ENCODE data around the gene SPRR2E.
"Not testable (repeated sequence)": the region's sequence is repeated elsewhere in the genome, so short reads cannot be mapped to it uniquely, and the experiment has no call there.

Gene SPRR2E

GRCh38 chr1:153127296-153127695, 33.0 kb upstream of the SPRR2E start:
- CTCF ChIA-PET, result interaction anchor here (0.6 kb wide), 1 partner anchor 44 kb away, joined by 3 read pairs; no protein-coding TSS in a partner anchor
- DNase-seq (ENCODE audit: extremely low spot score), result no peak
- POLR2A ChIA-PET, result no interaction called here
- TF ChIP-seq PKNOX1 (IDR thresholded peaks at IDR 0.05), result no peak
- no peak for TF ChIP-seq FOXM1 (IDR thresholded peaks at IDR 0.05; ENCODE audit: borderline replicate concordance)
- TF ChIP-seq BHLHE40 (IDR thresholded peaks at IDR 0.05; ENCODE audit: borderline replicate concordance), result no peak
- TF ChIP-seq SP1 (IDR thresholded peaks at IDR 0.05), result no peak
- no peak for TF ChIP-seq ELF4 (IDR thresholded peaks at IDR 0.05)
- no peak for TF ChIP-seq FOXK2 (IDR thresholded peaks at IDR 0.05)
- TF ChIP-seq NFRKB (IDR thresholded peaks at IDR 0.05), result no peak
- no peak for TF ChIP-seq CTBP1 (IDR thresholded peaks at IDR 0.05; ENCODE audit: borderline replicate concordance)
- TF ChIP-seq HDGF (IDR thresholded peaks at IDR 0.05; ENCODE audit: borderline replicate concordance), result no peak
- no peak for TF ChIP-seq FOXA1 (IDR thresholded peaks at IDR 0.05)
- TF ChIP-seq TARDBP (IDR thresholded peaks at IDR 0.05), result no peak
- no peak for TF ChIP-seq ARNT (IDR thresholded peaks at IDR 0.05)

- CTCF ChIA-PET, result no interaction called here
- POLR2A ChIA-PET, result no interaction called here
- DNase-seq (ENCODE audit: extremely low spot score), result no peak
- TF ChIP-seq CTBP1 (IDR thresholded peaks at IDR 0.05; ENCODE audit: borderline replicate concordance) (no peak), PKNOX1 (IDR thresholded peaks at IDR 0.05) (no peak), LEF1 (IDR thresholded peaks at IDR 0.05; ENCODE audit: borderline replicate concordance) (no peak), NFRKB (IDR thresholded peaks at IDR 0.05) (no peak), L3MBTL2 (conservative IDR thresholded peaks at IDR 0.05) (no peak), SP1 (IDR thresholded peaks at IDR 0.05) (no peak), ZNF384 (IDR thresholded peaks at IDR 0.05) (no peak), SUZ12 (IDR thresholded peaks at IDR 0.05) (no peak)
These were observed 31.2 kb upstream of the SPRR2E start for GRCh38 chr1:153125536-153125935.

GRCh38 chr1:153123793-153124192, 29.5 kb upstream of the SPRR2E start:
- DNase-seq (ENCODE audit: extremely low spot score); POLR2A ChIA-PET; CTCF ChIA-PET: not testable (repeated sequence)

- peak; percentile 57 for DNase-seq (ENCODE audit: extremely low spot score)
- CTCF ChIA-PET, result no interaction called here
- TF ChIP-seq L3MBTL2 (conservative IDR thresholded peaks at IDR 0.05) (no peak), FOXK2 (IDR thresholded peaks at IDR 0.05) (no peak), ELF4 (IDR thresholded peaks at IDR 0.05) (no peak), FOXM1 (IDR thresholded peaks at IDR 0.05; ENCODE audit: borderline replicate concordance) (no peak), HDGF (IDR thresholded peaks at IDR 0.05; ENCODE audit: borderline replicate concordance) (no peak), ARNT (IDR thresholded peaks at IDR 0.05) (no peak), ZNF384 (IDR thresholded peaks at IDR 0.05) (no peak), BHLHE40 (IDR thresholded peaks at IDR 0.05; ENCODE audit: borderline replicate concordance) (no peak), CTBP1 (IDR thresholded peaks at IDR 0.05; ENCODE audit: borderline replicate concordance) (no peak), SUZ12 (IDR thresholded peaks at IDR 0.05) (no peak), LEF1 (IDR thresholded peaks at IDR 0.05; ENCODE audit: borderline replicate concordance) (no peak), FOXA1 (IDR thresholded peaks at IDR 0.05) (no peak), TARDBP (IDR thresholded peaks at IDR 0.05) (no peak), SP1 (IDR thresholded peaks at IDR 0.05) (no peak), NFRKB (IDR thresholded peaks at IDR 0.05) (no peak), PKNOX1 (IDR thresholded peaks at IDR 0.05) (no peak)
- POLR2A ChIA-PET, result no interaction called here
These were observed 28.6 kb upstream of the SPRR2E start for GRCh38 chr1:153122831-153123421.

- ChIA-PET POLR2A (no interaction called here), CTCF (no interaction called here)
- TF ChIP-seq ARNT (IDR thresholded peaks at IDR 0.05) (no peak), LEF1 (IDR thresholded peaks at IDR 0.05; ENCODE audit: borderline replicate concordance) (no peak), SP1 (IDR thresholded peaks at IDR 0.05) (no peak), FOXM1 (IDR thresholded peaks at IDR 0.05; ENCODE audit: borderline replicate concordance) (no peak), CTBP1 (IDR thresholded peaks at IDR 0.05; ENCODE audit: borderline replicate concordance) (no peak), L3MBTL2 (conservative IDR thresholded peaks at IDR 0.05) (no peak), ELF4 (IDR thresholded peaks at IDR 0.05) (no peak), TARDBP (IDR thresholded peaks at IDR 0.05) (no peak), FOXA1 (IDR thresholded peaks at IDR 0.05) (no peak), ZNF384 (IDR thresholded peaks at IDR 0.05) (no peak), SUZ12 (IDR thresholded peaks at IDR 0.05) (no peak), NFRKB (IDR thresholded peaks at IDR 0.05) (no peak), HDGF (IDR thresholded peaks at IDR 0.05; ENCODE audit: borderline replicate concordance) (no peak), FOXK2 (IDR thresholded peaks at IDR 0.05) (no peak), PKNOX1 (IDR thresholded peaks at IDR 0.05) (no peak), BHLHE40 (IDR thresholded peaks at IDR 0.05; ENCODE audit: borderline replicate concordance) (no peak)
- DNase-seq (ENCODE audit: extremely low spot score), result no peak
These were observed 26.6 kb upstream of the SPRR2E start for GRCh38 chr1:153120945-153121344.

- TF ChIP-seq SP1 (IDR thresholded peaks at IDR 0.05) (no peak), BHLHE40 (IDR thresholded peaks at IDR 0.05; ENCODE audit: borderline replicate concordance) (no peak), ARNT (IDR thresholded peaks at IDR 0.05) (no peak)
- ChIA-PET CTCF (no interaction called here), POLR2A (no interaction called here)
- no peak for DNase-seq (ENCODE audit: extremely low spot score)
These were observed 25.2 kb upstream of the SPRR2E start for GRCh38 chr1:153119491-153119971.

- CTCF ChIA-PET, result interaction anchor here (0.5 kb wide), 1 partner anchor 925 kb away, joined by 3 read pairs; no protein-coding TSS in a partner anchor
- POLR2A ChIA-PET; DNase-seq (ENCODE audit: extremely low spot score): not testable (repeated sequence)
These were observed 20.9 kb upstream of the SPRR2E start for GRCh38 chr1:153115264-153115663.
